ENCODE data around the gene ERCC4.
"Not testable (repeated sequence)": the region's sequence is repeated elsewhere in the genome, so short reads cannot be mapped to it uniquely, and the experiment has no call there.

The ERCC4 gene

DNA sequence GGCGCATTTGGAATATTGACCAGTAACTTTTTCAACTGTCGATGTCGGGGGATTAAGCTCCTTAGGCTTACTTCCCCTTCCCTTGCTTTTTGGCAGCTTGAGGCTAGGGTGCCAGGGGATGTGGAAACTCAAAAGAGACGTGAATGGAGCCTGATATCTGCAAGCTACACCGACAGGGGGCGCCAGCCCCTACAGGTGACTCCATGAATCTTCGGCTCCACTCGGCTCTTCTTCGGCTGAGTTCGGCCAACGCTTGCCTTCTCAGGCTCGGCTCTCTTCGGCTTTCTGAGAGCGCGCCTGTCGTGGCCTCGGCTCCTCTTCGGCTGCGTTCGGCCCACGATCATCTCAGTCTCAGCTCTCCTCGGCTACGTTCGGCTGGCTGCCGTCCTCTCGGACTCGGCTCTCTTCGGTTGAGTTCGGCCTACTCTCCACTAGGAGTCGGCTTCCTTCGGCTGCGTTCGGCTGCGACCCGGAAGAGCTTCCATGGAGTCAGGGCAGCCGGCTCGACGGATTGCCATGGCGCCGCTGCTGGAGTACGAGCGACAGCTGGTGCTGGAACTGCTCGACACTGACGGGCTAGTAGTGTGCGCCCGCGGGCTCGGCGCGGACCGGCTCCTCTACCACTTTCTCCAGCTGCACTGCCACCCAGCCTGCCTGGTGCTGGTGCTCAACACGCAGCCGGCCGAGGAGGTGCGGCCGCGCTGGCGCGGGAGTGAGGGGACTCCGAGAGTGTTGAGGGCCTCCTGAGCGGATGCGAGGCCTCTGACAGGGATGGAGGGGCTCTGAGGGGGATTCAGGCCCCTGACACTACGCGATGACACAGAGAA, at the start of gene ERCC4:
Gene ERCC4 (plus strand): TSS at position 472 of the 827 bp plus-strand sequence. CDS start 12 bp downstream, at position 484.
- peak; percentile 98 to 99 for DNase-seq

DNA sequence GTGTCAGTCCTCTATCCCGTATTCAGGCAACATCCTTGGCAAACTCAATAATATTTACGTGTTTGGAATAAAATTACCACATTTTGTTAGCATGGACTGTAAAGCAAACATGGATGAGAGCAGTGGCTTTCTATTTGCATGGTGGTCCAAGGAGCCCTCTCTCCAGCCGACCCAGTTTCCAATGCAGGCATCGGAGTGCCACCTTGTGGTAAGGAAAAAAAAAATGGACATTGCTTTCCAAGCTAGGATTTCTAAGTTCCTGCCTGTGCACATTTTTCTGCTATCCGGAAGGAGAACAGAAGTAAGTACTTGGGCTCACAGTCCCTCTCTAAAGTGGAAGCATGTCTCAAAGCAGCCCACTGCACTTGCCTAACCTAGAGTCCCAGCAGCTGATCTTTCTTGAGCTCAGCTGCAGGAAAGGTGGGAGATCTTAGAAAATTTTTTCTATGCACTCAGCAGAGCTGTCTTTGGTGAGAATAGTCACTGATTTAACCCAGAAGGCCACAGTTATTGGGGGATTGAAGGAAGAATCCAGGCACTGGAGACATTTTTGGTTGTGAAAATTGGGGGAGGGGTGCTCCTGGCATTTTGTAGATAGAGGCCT, 46.0 kb upstream of the ERCC4 start:
- peak; percentile 44 to 62 for DNase-seq

GRCh38 chr16:13875614-13876284, 44.2 kb upstream of the ERCC4 start:
- no peak for DNase-seq

DNA sequence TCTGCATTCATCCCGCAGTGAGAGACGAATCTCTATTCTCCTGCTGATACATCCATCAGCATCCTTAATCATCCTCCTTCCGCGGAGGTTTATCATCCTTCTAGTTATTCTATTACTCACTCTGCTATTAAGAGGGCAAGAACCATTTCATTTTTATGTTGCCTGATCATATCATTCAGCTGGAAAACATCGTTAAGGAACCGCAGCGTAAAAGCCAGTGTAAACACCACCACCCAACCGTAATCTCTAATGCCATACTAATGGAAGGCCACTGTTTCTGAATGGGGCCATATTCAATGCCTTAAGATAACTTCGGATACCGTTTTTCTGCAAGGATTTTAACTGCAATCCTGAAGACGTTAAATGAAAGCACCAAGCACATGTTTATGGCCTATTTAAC, 36.7 kb upstream of the ERCC4 start:
- peak in 1 of 2 experiments; percentile 6 for DNase-seq

DNA sequence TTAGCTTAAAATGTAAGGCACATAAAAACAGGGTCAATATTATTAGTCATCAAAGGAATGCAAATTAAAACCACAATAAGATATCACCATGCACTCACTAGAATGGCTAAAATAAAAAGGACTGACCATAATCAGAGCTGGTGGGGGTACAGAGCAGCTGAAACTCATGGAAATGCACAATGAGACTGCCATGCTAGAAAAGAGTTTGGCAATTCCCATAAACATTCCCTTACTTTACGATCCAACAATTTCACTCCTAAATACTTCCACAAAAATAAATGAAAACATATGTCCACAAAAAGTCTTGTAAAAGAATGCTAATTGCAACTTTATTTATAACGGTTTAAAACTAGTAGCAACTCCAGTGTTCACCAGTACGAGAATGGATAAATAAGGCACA, 36.1 kb upstream of the ERCC4 start:
- no peak for DNase-seq

DNA sequence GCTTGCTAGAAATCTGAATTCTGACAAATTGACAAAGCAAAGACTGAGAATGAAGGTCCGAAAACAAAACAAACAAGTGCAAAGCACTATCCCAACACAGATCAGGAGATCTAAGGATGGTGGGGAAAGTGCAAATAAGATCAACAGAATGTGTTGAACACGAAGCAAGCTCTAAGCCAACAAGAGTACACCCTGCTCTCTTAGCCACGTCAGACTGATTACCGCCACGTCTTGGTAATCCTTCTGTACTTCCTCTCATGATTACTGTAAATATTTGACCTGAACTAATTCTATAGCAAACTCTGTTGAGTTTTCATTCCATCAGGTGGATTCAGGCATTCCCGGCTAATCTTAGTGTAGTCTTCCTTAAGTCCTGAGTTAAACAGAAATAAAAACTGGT, 34.3 kb upstream of the ERCC4 start:
- no peak for DNase-seq

DNA sequence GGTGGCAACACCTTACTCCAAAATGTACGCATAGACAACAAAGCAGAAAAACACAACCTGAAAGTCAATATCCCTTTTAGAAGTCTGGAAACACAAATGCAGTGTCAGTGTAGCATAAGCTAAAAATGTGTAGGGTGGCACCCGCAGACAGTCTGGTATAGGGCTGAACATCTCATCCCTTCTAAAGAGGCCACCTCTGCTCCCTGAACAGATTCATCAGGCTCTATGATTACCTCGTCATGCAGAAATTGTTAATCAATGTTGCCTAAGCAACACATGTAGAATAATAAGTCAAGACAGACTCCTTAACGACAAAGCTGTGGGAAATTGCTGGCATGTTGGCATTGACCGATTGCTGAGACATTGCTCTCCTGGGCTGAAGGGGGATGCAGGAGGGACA, 33.3 kb upstream of the ERCC4 start:
- no peak for DNase-seq

GRCh38 chr16:13889323-13889722, 30.6 kb upstream of the ERCC4 start:
- not testable (repeated sequence) for DNase-seq

- no peak for DNase-seq
These were observed 27.7 kb upstream of the ERCC4 start for GRCh38 chr16:13892301-13892700.

DNA sequence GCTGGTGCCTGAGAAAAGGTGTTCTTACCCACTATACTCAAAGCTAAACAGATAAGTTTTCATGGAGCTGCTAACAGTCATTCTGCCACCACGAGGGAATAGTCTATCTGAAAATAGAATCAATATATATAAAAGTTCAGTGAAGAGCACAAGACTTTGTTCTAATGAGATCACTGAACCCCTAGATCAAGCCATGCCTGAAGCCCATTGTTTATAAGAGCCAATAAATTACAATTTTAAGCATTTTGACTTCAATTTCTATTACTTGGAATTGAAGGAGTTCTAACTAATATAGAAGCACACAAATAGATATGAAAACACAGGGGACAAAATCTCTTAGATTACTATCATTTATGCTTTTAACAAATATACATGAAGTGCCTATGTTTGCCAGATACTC, 24.4 kb upstream of the ERCC4 start:
- DNase-seq = no peak

- peak in 1 of 2 experiments; percentile 18 for DNase-seq
These were observed 23.3 kb upstream of the ERCC4 start for GRCh38 chr16:13896543-13897182.

DNA sequence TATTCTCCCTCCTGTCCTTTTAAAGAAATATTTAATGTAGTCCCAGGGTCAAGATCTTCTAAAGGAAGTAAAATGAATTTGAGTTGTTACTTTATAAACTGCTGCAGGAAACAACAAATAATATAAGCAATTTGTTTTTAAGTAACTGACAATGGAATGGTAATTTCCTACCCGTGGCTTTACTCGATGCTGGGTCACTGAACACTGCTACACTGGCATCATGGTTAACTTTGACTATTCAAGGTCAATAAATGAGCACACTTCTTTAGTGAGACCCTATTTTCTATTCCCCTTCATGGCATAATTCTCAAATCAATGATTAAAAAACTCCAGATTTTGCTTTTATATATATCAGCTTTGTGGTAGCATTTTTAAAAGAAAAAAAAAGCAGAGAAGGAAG, 22.1 kb upstream of the ERCC4 start:
- no peak for DNase-seq

- DNase-seq = no peak
These were observed 21.7 kb upstream of the ERCC4 start for GRCh38 chr16:13898233-13898632.

DNA sequence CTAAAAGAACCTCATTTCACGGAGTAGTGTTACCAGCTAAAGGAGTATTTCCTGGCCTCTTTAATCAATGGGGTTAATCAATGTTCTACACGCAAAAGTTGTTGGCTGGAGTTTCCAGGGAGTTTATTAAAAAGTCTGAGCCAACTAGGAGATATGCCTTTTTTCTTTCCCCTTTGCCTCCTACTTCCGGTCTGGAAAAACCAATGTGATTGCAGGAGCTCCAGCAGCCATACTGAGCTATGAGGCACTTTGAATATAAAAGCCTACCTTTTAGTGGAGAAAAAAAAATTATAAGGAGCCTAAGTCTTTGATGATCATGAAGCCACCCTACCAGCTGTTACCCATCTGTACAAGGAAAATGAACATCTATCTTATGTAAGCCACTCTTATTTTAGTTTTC, 17.9 kb upstream of the ERCC4 start:
- DNase-seq = no peak

DNA sequence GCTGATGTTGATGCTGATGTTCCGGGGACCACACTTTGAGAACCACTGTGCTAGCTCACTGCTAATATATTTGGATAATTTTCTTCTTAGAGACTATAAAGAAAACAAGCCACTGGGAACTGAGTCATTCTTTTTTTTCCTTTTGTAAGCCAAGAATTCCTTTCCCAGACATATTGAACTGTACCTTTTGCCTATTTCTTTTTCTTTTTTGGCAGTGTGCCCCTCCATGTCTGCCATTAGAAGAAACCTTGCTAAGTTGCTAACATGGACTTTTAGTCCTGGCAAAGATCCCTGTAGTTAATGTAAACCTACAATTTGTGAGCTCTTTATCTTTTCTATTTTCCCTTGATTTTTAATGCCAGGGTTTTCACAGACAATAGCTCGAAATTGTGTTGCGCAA, 17.3 kb upstream of the ERCC4 start:
- no peak for DNase-seq

- DNase-seq = no peak
These were observed 15.7 kb upstream of the ERCC4 start for GRCh38 chr16:13904179-13904691.

GRCh38 chr16:13904822-13905221, 15.1 kb upstream of the ERCC4 start:
- peak in 1 of 2 experiments; percentile 65 for DNase-seq

- DNase-seq = no peak
These were observed 13.5 kb upstream of the ERCC4 start for GRCh38 chr16:13906168-13907089.

GRCh38 chr16:13907431-13907830, 12.5 kb upstream of the ERCC4 start:
- no peak for DNase-seq

DNA sequence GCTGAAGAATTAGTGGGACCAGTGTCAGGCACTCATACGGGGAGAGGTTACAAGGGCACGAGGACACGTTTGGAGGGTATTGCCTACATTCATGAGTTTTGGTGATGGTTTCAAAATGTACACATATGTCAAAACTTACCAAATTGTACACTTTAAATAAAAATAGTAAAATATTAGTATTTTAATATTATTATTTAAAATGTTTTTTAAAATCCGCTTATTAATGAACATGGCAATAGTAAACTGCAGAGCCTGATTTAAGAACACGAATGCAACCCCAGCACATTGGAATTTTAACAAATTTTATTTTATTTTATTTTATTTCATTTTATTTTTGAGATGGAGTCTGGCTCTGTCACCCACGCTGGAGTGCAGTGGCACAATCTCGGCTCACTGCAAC, 10.9 kb upstream of the ERCC4 start:
- DNase-seq = no peak

DNA sequence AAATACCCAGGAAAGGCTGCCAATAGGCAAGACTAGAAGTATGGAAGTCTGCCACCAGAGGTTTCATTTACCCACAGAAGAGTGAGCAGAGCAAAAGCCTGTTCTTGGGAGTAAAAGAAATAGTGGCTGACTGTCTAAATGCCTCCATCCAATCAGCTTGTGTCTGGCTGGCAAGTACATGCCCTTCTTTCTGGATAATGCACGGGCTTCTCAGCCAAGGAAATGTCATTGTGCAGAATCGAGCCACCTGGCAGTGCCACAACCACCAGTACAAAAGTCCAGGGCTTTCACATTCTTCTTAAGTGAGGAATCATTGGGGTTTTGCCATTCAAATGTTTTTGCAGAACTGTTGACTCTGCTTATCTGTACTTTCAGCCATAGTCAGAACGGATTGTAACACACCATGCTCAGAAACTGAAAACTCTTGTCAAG, 10.1 kb upstream of the ERCC4 start:
- peak in 1 of 2 experiments; percentile 24 for DNase-seq

DNA sequence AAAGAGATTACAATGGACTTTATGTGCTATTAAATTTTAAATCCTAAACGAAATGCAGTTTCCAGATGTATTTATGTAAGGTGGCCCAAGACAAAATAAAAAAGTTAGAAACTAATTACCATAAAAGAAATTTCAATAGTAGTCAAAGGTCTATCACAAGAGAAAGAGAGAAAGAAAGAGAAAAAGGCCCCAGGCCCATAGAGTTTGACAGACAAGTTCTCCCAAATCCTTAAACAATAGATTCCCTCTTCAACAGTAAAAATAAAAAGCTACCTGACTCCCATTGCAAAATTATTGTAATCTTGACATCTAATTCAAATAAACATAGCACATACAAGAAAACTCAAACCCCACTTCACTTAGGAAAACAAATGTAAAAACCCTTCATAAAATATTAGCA, 8.6 kb upstream of the ERCC4 start:
- DNase-seq = no peak

Measured in NCI-H526 (cell line).